Measurements from ENCODE around the gene ARHGAP28.

DNA sequence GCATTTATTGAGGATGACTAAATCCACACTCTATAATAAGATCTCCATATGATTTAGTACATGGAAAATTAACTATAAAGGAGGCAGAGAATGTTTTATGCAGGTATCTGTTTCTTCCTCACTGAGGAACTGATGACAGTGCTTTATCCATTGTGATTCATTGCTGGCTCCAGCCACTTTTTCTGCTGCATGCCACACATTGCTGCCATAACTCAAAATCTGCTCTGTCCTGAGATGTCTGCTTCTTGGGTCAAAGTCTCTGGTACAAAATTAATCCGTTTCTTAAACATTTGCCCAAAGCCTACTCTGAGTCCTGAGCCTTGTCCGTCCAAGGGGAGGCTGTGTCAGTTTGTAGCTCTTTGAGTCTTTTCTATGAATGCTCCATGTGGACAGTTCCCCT, 15.5 kb upstream of the ARHGAP28 start:
- no peak for TF ChIP-seq ZFX (IDR thresholded peaks at IDR 0.05)
- TF ChIP-seq, protein P1, sequence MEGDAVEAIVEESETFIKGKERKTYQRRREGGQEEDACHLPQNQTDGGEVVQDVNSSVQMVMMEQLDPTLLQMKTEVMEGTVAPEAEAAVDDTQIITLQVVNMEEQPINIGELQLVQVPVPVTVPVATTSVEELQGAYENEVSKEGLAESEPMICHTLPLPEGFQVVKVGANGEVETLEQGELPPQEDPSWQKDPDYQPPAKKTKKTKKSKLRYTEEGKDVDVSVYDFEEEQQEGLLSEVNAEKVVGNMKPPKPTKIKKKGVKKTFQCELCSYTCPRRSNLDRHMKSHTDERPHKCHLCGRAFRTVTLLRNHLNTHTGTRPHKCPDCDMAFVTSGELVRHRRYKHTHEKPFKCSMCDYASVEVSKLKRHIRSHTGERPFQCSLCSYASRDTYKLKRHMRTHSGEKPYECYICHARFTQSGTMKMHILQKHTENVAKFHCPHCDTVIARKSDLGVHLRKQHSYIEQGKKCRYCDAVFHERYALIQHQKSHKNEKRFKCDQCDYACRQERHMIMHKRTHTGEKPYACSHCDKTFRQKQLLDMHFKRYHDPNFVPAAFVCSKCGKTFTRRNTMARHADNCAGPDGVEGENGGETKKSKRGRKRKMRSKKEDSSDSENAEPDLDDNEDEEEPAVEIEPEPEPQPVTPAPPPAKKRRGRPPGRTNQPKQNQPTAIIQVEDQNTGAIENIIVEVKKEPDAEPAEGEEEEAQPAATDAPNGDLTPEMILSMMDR (conservative IDR thresholded peaks at IDR 0.05): no peak

Measured in C4-2B (cell line).